Endothelial cell of umbilical vein (primary cell): Measurements from ENCODE around the gene NUP37. TPM values are rescaled to one million over a fixed set of nuclear protein-coding genes. Genes with fewer than 3 reads are reported as not detected.
"Not testable (repeated sequence)": the region's sequence is repeated elsewhere in the genome, so short reads cannot be mapped to it uniquely, and the experiment has no call there.

ENCODE experiments used
- BruUV-seq: library from RNA; stranded (reverse); fragments of 400-500 nt; replicated peaks from 2 replicates; lab custom pipeline; 2021; lab: Mats Ljungman, UMichigan
- CTCF ChIA-PET: fragments of 300-600, 350-600 bp; sonication (Branson Sonifier 250); formaldehyde crosslinking; loops from one replicate; lab custom pipeline; 2021; ENCODE audit warnings: antibody characterized with exemption, inconsistent platforms; lab: Charles Lee
- POLR2A ChIA-PET: fragments of 300-600, 350-600 bp; sonication (Branson Sonifier 250); formaldehyde crosslinking; loops from one replicate; lab custom pipeline; 2021; ENCODE audit warnings: antibody characterized with exemption, inconsistent platforms; lab: Charles Lee
- DNase-seq: peaks from one replicate; pipeline ENCODE4 v3.0.0-alpha.2; 2011; ENCODE audit warnings: low read depth, low spot score
- FAIRE-seq: peaks from 2 replicates; lab custom pipeline; 2011; peaks lifted over from hg19 to GRCh38; lab: Jason Lieb, UNC
- H2AFZ ChIP-seq: 2 replicates; pipeline ENCODE4 v1.6.0; 2012; ENCODE audit warnings: low read depth, low read length, control low read depth, inconsistent platforms
- H3K27ac ChIP-seq: 2 replicates; pipeline ENCODE4 v1.5.1; 2011; ENCODE audit warnings: low read depth, mild to moderate bottlenecking, control low read depth, low read length, moderate library complexity; ENCODE audit not compliant: insufficient read depth
- H3K27me3 ChIP-seq, 2 experiments: 2 replicates each; pipeline versions ENCODE4 v1.6.0 to v1.6.1; 2011; ENCODE audit warnings: low read length in 2 of 2, mixed read lengths in 1 of 2; ENCODE audit not compliant: control insufficient read depth in 2 of 2, insufficient read depth in 2 of 2
- H3K36me3 ChIP-seq, 2 experiments: 2 replicates in 1 of 2; 3 replicates in 1 of 2; pipeline ENCODE4 v1.5.1; 2011; ENCODE audit warnings: low read length in 2 of 2, mild to moderate bottlenecking in 1 of 2, moderate library complexity in 1 of 2; ENCODE audit not compliant: control insufficient read depth in 2 of 2, insufficient read depth in 2 of 2; ENCODE audit errors: extremely low read depth in 1 of 2
- H3K4me1 ChIP-seq: 3 replicates; pipeline ENCODE4 v1.5.1; 2011; ENCODE audit warnings: mild to moderate bottlenecking, low read length; ENCODE audit not compliant: control insufficient read depth, insufficient read depth; ENCODE audit errors: extremely low read depth
- H3K4me2 ChIP-seq: 2 replicates; pipeline ENCODE4 v1.6.1; 2011; ENCODE audit warnings: low read length, control low read depth, mixed read lengths; ENCODE audit not compliant: insufficient read depth
- H3K4me3 ChIP-seq, 3 experiments: fragments of 200-600 bp in 1 of 3; sonication (generic), shearing (Covaris generic) in 1 of 3; replicated peaks in 1 of 3; 2 replicates each; pipeline ENCODE4 v1.5.1; 2011 to 2016; ENCODE audit warnings: control low read depth in 3 of 3, low read length in 3 of 3, mild to moderate bottlenecking in 2 of 3, inconsistent platforms in 1 of 3, low read depth in 1 of 3, moderate library complexity in 1 of 3; ENCODE audit not compliant: insufficient read depth in 1 of 3
- H3K79me2 ChIP-seq: 2 replicates; pipeline ENCODE4 v1.6.0; 2012; ENCODE audit warnings: low read length, inconsistent platforms; ENCODE audit not compliant: control insufficient read depth, insufficient read depth
- H3K9ac ChIP-seq: replicated peaks from 2 replicates; pipeline ENCODE3; 2011; ENCODE audit warnings: low read length, control low read depth; ENCODE audit not compliant: insufficient read depth; ENCODE audit errors: extremely low read depth
- H3K9me1 ChIP-seq: replicated peaks from 3 replicates; pipeline ENCODE4 v1.6.0; 2011; ENCODE audit warnings: mild to moderate bottlenecking, low read length; ENCODE audit not compliant: control insufficient read depth, insufficient read depth; ENCODE audit errors: extremely low read depth
- H3K9me3 ChIP-seq: replicated peaks from 2 replicates; pipeline ENCODE4 v1.5.1; 2012; ENCODE audit warnings: low read length, inconsistent platforms; ENCODE audit not compliant: control insufficient read depth, insufficient read depth
- H4K20me1 ChIP-seq: replicated peaks from 2 replicates; pipeline ENCODE3; 2011; ENCODE audit warnings: mild to moderate bottlenecking, low read length; ENCODE audit not compliant: control insufficient read depth, insufficient read depth; ENCODE audit errors: extremely low read depth
- GATA2 ChIP-seq: IDR thresholded peaks from 2 replicates; pipeline ENCODE4 v1.7.0; 2011; ENCODE audit warnings: low read depth, mild to moderate bottlenecking, moderate library complexity, mixed read lengths, low read length; ENCODE audit not compliant: insufficient read length, insufficient read depth
- MAX ChIP-seq: IDR thresholded peaks from 2 replicates; pipeline ENCODE4 v1.6.1; 2011; ENCODE audit not compliant: insufficient read depth, insufficient read length
- MYC ChIP-seq: IDR thresholded peaks from one replicate; pipeline ENCODE4 v1.6.1; 2011; ENCODE audit warnings: mild to moderate bottlenecking, low read depth, low read length
- dilution Hi-C: fragments of 300-500 bp; cut with MboI; formaldehyde crosslinking; loops from one replicate; pipeline ENCODE4 v1.15.0; 2019; ENCODE audit warnings: low sequenced_read_pairs; ENCODE audit not compliant: extremely low pct_ligation_motif_present
- intact Hi-C: fragments of 100-400 bp; cut with micrococcal nuclease; formaldehyde crosslinking; loops from one replicate; pipeline ENCODE4 v1.10.0; 2022
- polyA plus RNA-seq, 4 experiments: library from polyadenylated mRNA; depleted of rRNA in 3 of 4; stranded (reverse) in 3 of 4; unstranded in 1 of 4; fragments of >200 nt; gene quantifications; 2 replicates each; pipeline versions ENCODE4 v1.2.1 to v1.2.3, GENCODE V29; 2011 to 2012; ENCODE audit warnings: missing spikeins in 1 of 4
- total RNA-seq: library from RNA; stranded (reverse); gene quantifications from 2 replicates; pipeline ENCODE4 v1.2.3, GENCODE V29; 2021

The NUP37 gene
- total and polyA plus RNA-seq, 2 donors (not counting 3 experiments of a cell fraction or from before 2014, with no cell fraction given): 25.0 to 46.8 TPM

- Histone ChIP-seq H2AFZ (no peak overlapping the region), H3K4me3 (no peak overlapping the region), H3K27ac (no peak overlapping the region), H3K9ac (no peak overlapping the region), H4K20me1 (no peaks in the 10 kb centered on the region), H3K27me3 (no peaks in the 10 kb centered on the region), H3K9me3 (no peaks in the 10 kb centered on the region), H3K4me1 (no peaks in the 10 kb centered on the region), H3K9me1 (no peaks in the 10 kb centered on the region), H3K79me2 (no peaks in the 10 kb centered on the region), H3K4me2 (no peak overlapping the region), H3K36me3 (no peaks in the 10 kb centered on the region)
- no peak for FAIRE-seq
- DNase-seq: no peak
- dilution Hi-C loops: no loop called here
- intact Hi-C loops: no loop called here
- ChIA-PET POLR2A (no interaction called here), CTCF (no interaction called here)
- no TSS peak for BruUV-seq
- TF ChIP-seq MYC: no peak
- no peak for TF ChIP-seq GATA2
- TF ChIP-seq MAX: no peak
Observed at GRCh38 chr12:102163383-102163782, 43.5 kb upstream of the NUP37 start.

- BruUV-seq, H3K9ac ChIP-seq, intact Hi-C loops, H3K4me2 ChIP-seq, H4K20me1 ChIP-seq, H3K79me2 ChIP-seq, H3K27ac ChIP-seq, H3K9me1 ChIP-seq, FAIRE-seq, dilution Hi-C loops, H2AFZ ChIP-seq, H3K4me3 ChIP-seq, H3K27me3 ChIP-seq, H3K9me3 ChIP-seq, DNase-seq, H3K4me1 ChIP-seq, H3K36me3 ChIP-seq: not testable (repeated sequence)
- ChIA-PET CTCF (interaction anchor here (1.0 to 1.7 kb wide), 2 partner anchors 10 to 14 kb away, joined by 3 to 4 read pairs; no protein-coding TSS in a partner anchor), POLR2A (interaction anchor here (0.6 kb wide), 1 partner anchor 239 kb away, joined by 3 read pairs; no protein-coding TSS in a partner anchor)
Observed at GRCh38 chr12:102155206-102155605, 35.3 kb upstream of the NUP37 start.

- DNase-seq, BruUV-seq, intact Hi-C loops, H3K27me3 ChIP-seq, H3K4me1 ChIP-seq, H3K27ac ChIP-seq, H4K20me1 ChIP-seq, dilution Hi-C loops, H3K4me3 ChIP-seq, H3K9me3 ChIP-seq, H3K9me1 ChIP-seq, POLR2A ChIA-PET, FAIRE-seq, CTCF ChIA-PET, H3K4me2 ChIP-seq, H2AFZ ChIP-seq, H3K79me2 ChIP-seq, H3K9ac ChIP-seq, H3K36me3 ChIP-seq: not testable (repeated sequence)
Observed at GRCh38 chr12:102147062-102147587, 27.2 kb upstream of the NUP37 start.
